NCI-H1436 treated with DMSO at 0.1 percent for 48 hours (cell line): Measurements from ENCODE around the gene CERT1.

ENCODE experiments used
- DNase-seq: peaks from one replicate; lab custom pipeline; 2025; lab: John Stamatoyannopoulos, UW

The CERT1 gene

DNA sequence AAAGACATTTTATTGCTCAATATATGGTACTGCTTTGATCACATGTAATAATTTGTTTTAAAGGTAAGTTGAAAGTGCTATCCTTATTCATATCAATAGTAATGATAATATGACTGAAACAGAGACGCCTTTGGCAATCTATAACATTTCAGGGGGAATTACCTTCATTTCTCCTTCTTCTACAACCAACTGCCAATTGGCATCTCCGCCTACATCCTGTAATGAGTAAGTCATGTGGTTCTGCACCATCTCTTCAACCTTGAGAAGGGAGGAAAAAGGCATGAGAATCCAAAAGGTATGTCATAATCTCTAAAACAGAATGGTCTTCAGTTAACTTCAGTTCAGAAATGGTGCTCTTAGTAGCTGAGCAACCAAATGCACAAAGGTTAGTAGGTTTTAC is 122.0 kb downstream of the CERT1 start:
- no peak for DNase-seq

DNA sequence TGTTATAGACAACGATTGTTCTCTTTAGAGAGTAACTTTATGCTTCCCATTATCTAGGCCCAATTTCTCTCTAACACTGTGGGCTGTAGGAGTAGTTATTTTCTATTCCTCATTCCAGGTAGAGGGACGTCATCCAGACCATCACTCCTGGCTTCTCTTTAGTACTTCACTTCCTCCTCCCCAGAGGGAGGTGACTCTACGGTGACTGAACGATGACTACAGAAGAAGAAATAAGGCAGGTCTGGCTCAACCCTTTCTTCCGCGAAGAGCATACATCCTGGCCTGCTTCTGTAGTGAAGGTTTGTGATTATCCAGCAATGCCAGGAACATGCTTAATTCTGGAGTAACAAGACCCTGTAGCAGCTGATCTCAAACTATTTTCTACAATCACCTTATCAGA is 123.6 kb downstream of the CERT1 start:
- DNase-seq, result no peak

DNA sequence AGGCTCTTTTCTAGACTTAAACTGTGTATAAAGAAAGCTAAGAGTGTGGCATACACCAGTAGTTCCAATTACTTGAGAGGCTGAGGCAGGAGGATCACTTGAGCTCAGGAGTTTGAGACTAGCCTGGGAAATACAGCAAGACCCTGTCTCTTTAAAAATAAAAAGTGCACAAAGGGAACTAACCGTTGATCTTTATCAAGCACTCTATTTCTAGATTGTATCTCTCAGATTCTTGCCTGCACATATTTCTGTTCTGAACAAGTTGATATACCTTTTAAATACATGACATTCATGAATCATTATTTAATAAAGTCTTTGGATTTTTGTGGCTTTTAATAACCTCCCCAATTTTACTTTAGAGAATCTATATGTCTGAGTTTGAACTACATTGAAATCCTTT is 127.2 kb downstream of the CERT1 start:
- DNase-seq, result no peak

DNA sequence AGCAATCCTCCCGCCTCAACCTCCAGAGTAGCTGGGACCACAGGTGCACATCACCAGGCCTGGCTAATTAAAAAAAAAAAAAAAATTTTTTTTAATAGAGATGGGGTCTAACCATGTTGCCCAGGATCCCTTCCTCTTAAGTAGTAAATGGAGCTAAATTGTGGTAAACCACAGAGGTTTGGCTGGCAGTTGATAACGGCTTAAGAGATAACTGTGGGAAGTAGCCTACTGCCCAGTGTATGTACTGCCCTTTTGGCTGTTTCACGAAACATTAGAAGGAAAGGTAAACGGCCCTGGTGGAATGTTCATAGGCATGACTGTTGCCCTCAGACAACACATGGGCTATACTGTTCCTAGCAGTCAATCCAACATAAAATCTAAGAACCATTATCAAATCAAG is 130.0 kb downstream of the CERT1 start:
- DNase-seq, result no peak

DNA sequence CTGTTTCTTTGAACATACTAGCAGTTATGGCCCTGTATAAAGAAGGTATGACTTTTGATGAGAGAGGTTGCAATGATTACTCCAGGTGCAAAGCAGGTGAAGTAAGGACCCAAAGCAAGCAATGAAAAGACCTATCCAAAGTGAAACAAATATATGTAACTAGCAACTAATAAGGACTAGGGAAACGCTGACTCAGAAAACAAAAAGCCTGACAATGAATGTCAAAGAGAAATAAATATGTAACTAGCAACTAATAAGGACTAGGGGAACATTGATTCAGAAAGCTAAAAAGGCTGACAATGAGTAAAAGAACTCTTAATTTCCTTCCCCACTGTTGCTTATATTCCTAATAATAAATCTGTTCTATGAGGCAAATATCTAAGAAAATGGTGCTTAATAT is 131.3 kb downstream of the CERT1 start:
- DNase-seq, result no peak

DNA sequence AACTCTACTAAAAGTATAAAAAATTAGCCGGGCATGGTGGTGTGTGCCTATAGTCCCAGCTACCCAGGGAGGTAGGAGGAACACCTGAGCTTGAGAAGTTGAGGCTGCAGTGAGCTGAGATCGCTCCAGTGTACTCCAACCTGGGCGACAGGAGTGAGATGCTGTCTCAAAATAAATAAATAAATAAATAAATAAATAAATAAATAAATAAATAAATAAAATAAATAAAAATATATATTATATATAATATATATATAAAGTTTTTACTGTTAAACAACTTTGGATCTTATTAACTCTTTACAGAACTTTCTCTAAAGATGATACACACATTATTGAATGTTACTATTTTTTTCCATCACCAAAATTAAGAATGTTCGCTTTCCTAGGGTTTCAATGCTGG is 136.0 kb downstream of the CERT1 start:
- DNase-seq, result no peak

DNA sequence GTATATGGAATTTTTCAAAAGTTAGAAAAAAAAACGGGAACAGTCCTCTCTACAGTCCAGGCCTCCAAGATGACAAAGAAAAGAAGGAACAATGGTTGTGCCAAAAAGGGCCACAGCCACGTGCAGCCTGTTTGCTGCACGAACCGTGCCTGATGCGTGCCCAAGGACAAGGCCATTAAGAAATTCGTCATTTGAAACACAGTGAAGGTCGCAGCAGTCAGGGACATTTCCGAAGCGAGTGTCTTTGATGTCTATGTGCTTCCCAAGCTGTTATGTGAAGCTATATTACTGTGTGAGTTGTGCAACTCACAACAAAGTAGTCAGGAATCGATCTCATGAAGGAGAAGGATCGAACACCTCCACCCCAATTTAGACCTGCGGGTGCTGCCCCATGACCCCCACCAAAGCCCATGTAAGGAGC is 137.0 kb downstream of the CERT1 start:
- DNase-seq, result no peak

DNA sequence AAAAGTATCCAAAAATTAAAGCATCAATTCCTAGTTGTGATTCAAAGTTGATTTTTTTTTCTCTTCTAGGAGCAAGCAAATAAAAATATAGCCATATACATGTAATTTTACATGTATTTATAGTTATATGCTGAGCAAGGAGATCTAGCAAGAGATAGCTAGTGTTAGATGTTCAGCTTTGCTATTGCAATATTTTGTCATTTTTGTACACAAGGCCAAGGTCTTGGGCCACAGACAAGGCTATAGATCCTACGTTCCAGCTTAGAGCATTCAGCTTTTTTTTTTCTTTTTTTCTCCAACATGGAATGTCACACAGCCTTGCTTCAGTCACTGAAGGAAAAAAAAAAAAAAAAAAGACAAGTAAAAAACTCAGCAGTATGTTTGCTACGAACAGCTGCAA is 137.6 kb downstream of the CERT1 start:
- no peak for DNase-seq

DNA sequence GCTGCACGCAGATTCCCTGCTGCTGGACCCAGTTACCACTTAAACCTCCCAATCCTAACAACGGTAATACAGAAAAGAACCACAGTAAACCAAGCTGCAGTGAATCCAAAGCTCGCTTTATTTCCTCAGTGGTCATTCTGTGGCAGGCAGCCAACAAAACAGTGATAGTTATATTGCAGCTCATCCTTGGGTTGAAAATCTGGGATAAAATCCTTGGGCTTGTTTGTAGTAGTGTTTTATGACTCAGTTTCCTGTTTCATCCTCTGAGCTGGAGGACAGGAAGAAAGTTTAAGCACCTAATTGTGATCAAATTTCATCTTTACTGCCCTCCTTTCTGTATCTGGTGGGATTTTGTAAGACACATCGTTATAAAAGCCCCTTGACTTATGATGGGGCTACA is 143.0 kb downstream of the CERT1 start:
- no peak for DNase-seq

DNA sequence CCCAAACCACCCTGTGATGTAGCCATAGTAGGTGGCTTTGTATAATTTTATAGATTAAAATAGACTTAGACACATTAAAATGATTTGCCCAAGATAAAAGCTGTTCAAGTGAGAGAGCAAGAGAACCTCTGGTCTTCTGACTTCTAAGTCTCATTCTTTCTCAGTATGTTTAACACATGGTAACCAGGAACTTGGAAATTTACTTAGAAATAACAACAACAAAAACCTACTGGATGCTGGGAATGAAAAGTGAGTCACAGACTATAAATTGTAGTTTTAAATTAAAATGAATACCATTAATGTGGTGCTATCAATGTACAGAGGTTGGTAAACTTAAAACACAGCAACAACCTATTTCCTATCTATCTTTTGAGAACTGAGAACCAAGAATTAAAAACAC is 144.0 kb downstream of the CERT1 start:
- DNase-seq, result no peak

DNA sequence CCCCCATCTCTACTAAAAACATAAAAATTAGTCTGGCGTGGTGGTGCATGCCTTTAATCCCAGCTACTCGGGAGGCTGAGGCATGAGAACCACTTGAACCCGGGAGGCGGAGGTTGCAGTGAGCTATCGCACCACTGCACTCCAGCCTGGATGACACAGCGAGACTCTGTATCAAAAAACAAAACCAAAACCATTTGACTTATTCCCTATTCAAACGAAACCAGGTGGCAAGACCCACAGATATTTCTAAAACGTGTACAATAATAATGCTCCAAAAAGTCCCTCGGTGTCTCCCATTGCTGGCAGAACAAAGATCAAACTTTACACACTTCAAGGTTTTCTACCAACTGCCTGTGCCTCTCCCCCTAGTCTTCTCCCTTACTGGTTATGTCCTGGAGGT is 144.6 kb downstream of the CERT1 start:
- DNase-seq, result no peak

DNA sequence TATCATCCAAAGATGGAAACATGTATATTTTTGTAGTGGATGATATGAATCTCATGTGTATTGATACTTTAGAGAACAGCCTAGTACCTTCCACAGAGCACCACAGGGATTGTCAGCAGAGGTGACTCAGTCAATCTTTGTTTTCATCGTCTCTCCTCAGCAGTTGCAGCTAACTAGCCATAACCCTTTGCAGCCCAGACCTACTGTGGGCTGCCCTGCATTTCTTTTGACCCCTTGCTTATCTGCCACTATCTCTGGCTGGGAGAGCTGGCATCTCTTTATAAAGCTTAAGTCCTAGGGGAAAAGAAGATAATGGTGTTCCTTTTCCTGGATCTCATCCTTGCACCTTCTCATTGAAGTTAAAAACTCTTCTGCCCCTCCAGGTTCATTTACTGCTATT is 145.7 kb downstream of the CERT1 start:
- DNase-seq, result no peak

DNA sequence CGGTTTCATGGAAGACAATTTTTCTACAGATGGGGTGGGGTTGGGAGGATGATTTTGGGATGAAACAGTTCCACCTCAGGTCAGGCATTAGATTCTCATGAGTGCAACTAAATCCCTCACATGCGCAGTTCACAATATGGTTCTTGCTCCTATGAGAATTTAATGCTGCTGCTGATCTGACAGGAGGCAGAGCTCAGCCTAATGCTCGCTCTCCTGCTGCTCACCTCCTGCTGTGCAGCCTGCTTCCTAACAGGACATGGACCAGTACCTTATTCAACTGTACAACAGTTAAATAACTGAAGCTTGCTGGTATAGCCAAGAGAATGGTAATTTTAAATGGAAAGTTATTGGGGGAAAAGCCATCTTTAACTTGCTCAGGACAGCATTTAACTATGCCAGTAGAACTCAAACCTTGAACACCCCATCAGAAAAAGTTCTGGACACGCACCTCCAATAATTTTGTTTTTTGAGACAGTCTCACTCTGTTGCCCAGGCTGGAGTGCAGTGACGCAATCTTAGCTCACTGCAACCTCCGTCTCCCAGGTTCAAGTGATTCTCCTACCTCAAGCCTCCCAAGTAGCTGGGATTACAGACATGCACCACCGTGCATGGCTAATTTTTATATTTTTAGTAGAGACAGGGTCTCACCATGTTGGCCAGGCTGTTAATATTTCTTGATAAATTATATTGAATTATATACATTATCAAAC is 146.7 kb downstream of the CERT1 start:
- no peak for DNase-seq

DNA sequence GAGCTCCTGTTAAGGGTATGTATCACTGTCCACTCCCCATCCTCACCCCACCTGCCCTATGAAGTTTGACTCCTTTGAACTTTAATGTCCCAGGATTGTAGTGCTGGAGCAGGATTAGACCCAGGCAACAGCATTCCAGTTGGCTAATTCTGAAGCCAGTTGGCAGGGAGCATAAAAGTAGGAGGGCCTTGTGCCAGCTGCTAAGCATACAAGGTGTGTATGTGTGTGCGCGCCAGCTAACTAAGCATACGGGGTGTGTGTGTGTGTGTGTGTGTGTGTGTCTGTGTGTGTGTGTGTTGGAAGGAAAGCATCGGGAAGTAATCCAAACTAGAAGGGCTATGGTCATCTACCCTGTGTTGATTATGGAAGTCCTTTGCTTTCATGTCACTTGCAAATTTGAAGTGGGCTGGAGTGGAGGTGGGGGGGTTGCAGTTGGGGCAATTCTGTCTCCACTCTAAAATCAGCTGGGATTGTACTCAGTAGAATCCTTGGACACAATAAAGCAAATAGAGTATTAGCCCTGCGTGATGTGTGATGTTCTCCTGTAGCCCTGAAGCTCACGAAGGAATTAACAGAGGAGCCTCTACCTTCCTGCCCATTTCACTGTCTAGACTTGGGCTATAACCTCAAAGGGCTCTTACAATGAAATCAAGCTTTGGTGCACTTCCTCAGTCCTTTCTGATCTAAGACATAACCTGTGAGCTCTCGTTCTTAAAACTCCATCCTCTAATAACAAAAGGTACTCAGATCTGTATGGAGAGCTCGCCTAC is 147.5 kb downstream of the CERT1 start:
- no peak for DNase-seq

DNA sequence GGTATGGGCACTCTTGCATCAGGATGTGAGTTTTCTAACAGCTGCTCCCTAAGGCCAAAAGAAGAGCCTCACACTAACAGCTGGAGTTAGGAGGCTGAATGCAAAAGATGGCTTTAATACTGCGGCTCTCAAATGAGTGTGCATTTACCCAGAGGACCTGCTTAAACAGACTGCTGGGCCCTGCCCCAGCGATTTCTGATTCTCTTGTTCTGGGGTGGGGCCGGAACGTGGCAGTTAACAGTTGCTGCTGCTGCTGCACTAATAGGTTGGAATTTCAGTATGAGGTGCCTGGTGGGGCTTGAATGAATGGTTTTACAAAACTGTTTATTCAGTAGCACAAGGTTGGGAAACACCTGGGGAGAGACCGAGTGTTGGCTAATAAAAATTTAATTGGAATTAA is 148.3 kb downstream of the CERT1 start:
- no peak for DNase-seq

DNA sequence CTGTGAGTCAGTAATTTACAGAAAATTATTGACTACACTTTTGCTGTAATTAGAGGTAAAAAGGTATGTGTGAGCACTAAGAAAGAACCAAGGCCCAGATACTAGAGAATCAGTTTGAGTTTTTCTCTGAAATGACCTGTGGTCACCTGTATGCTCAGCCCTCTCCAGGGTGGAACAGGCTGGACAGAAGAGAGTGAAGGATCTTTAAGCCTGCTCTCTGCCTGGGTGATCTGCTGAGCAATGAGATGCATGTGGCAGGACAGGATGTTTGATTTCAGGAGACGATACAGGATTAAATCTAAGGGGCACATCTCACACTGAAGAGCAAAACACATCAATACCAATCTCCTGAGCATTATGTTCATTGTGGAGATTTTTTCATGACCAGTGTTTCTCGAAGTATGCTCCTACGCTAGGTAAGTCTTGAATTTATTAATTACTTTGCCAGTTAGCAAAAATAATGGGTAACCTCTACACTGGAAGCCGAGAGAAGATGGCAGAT is 148.9 kb downstream of the CERT1 start:
- no peak for DNase-seq

DNA sequence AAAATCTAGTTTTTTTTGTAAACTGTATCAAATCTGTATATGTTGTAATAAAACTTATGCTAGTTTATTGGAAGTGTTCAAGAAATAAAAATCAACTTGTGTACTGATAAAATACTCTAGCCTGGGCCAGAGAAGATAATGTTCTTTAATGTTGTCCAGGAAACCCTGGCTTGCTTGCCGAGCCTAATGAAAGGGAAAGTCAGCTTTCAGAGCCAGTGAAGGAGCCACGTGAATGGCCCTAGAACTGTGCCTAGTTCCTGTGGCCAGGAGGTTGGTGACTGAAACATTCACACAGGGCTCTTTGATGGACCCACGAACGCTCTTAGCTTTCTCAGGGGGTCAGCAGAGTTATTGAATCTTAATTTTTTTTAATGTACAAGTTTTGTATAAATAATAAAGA is 150.1 kb downstream of the CERT1 start:
- no peak for DNase-seq

DNA sequence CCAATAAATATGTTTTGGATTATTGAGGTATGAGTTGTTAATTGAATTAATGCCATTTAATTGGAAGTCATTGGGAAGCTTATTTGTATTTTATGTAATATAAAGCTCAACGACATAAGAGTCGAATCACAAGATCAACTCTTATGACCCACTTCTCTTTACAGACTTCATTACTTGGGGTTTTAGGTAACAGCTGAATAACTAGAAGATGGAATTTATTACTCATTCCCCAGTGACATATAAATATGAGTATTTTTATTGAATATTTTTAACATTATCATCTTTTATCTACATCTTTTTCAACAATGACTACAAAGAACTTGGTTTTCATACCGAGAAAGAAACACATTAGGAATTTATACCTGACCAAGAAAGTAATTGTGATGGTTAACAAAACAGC is 153.3 kb downstream of the CERT1 start:
- no peak for DNase-seq

DNA sequence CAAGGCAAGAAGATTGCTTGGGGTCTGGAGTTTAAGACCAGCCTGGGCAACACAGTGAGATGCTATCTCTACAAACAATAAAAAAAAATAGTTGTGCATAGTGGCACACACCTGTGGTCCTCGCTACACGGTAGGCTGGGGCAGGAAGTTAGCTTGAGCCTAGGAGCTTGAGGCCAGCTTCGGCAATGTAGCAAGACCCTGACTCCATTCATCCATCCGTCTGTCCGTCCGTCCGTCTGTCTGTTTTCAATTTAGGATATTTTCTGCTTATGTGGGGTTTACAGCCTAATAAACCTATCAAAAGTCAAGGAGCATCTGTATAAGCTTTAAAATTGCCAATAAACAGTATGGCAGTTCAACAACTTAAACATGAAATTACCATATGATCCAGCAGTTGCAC is 154.7 kb downstream of the CERT1 start:
- DNase-seq, result no peak

DNA sequence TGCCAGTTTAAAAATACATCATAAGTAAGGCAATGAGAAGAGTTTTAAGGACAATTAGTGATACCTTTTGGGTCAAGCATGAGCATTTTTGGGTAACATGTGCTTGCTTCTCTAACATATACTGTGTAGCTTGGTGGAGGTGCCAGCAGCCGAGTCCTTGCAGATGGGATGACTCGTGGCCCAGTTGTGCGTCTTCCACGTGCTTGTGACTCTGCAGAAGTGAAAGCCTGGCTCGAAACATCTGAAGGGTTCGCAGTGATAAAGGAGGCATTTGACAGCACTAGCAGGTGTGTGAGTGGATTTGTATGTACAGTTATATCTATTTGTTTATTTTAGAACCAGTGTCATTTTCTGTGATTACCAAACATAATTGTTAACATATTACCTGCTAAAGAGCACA is 156.2 kb downstream of the CERT1 start:
- no peak for DNase-seq

DNA sequence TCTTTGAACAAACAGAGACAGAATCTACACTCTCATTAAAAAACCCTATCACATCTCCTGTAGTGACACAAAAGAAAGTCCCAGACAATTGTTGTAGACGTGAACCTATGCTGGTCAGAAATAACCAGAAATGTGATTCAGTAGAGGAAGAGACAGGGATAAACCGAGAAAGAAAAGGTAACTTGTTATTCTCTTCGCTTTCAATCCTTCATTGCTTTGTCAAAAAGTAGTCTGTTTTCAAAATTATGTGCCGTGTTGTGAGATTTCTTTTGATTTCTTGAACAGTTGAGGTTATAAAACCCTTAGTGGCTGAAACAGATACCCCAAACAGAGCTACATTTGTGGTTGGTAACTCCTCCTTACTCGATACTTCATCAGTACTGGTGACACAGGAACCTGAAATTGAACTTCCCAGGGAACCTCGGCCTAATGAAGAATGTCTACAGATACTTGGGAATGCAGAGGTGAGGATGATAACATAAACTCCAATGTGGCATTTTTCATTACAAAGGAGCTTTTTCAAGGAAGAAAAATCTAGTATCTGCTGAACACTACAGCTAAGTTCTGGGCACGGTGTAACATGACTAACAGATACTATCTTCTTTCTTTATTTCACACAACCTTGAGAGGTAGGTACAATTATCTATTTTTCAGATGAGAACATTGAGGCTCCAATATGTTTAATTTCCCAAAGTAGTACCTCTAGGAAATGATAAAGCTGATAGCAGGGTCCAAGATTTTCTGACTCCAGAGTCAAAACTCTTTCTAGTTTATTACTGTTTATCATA is 160.1 kb downstream of the CERT1 start:
- DNase-seq, result no peak

DNA sequence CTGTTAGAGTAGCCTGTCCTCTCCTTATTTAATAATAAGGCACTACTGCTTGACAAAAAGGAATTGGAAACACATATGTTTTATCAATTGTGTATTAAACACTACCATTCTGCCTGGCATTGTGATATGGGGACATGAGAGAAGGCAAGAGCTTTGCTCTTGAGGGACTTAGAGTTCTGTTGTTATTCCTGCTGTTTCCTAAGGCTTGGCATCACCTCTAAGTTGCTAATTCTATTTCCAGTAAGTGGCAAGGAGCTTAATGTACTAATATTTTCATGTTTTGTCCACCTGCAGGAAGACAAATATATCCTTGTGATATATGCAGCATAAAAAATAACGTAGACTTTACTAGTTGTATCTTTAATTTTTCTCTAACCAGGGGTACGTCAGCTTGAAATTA is 161.8 kb downstream of the CERT1 start:
- DNase-seq, result no peak

DNA sequence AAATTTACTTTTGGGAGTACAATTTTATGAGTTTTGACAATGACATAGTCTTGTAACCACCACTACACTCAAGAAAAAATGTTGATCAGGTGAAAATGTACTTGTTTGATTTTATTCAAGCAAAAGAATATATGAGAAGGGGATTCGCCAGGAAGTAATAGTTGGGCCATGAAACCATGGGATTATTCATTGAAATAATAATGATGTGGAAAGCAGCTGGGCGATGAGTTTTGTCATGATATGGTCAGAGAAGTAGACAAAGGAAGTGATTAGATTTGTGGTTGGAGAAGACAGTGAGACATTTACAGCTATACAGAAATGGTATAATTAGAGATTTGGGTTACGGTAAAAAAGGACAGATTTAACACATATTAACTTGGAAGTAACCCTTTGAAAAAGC is 163.2 kb downstream of the CERT1 start:
- no peak for DNase-seq
